Measurements from ENCODE around the gene PSMA2.
"Not testable (repeated sequence)": the region's sequence is repeated elsewhere in the genome, so short reads cannot be mapped to it uniquely, and the experiment has no call there.

The PSMA2 gene

GRCh38 chr7:42900842-42901241 is 31.1 kb downstream of the PSMA2 start:
- no peak for DNase-seq

- DNase-seq = peak; percentile 12
These were observed 38.4 kb downstream of the PSMA2 start for GRCh38 chr7:42893346-42894240.

GRCh38 chr7:42886893-42887505 is 45.0 kb downstream of the PSMA2 start:
- no peak for DNase-seq

GRCh38 chr7:42886129-42886528 is 45.8 kb downstream of the PSMA2 start:
- no peak for DNase-seq

- not testable (repeated sequence) for DNase-seq
These were observed 46.8 kb downstream of the PSMA2 start for GRCh38 chr7:42885183-42885582.

- DNase-seq = peak; percentile 4
These were observed 48.0 kb downstream of the PSMA2 start for GRCh38 chr7:42883950-42884349.

- DNase-seq = no peak
These were observed 51.6 kb downstream of the PSMA2 start for GRCh38 chr7:42880392-42880791.

GRCh38 chr7:42878303-42878702 is 53.7 kb downstream of the PSMA2 start:
- DNase-seq = no peak

- no peak for DNase-seq
These were observed 54.1 kb downstream of the PSMA2 start for GRCh38 chr7:42877862-42878261.

GRCh38 chr7:42876182-42877068 is 55.5 kb downstream of the PSMA2 start:
- peak; percentile 20 for DNase-seq

- no peak for DNase-seq
These were observed 62.6 kb downstream of the PSMA2 start for GRCh38 chr7:42869131-42870020.

- no peak for DNase-seq
These were observed 63.5 kb downstream of the PSMA2 start for GRCh38 chr7:42868480-42868879.

Data from NCI-H146 (cell line).